Measurements from ENCODE around the gene RAB21.

DNA sequence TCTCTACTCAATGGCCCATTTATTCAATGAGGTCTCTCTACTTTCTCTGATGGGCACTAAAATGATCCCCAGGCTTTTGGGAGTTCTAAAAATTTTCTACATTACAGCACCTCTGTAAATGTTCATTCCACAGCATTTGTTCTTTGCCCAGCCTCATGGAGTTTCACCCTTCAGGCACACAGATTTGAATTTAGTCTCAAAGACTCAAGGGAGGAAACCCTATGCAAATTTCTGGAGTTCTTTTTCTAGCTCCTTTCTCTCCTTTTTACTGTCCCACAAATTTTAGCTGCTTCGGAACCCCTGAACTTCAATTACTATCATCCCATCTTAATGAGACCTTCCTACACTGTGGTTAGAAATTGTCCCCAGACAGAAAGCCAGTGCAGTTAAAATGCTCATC, 17.5 kb upstream of the RAB21 start:
- TF ChIP-seq, protein P1, sequence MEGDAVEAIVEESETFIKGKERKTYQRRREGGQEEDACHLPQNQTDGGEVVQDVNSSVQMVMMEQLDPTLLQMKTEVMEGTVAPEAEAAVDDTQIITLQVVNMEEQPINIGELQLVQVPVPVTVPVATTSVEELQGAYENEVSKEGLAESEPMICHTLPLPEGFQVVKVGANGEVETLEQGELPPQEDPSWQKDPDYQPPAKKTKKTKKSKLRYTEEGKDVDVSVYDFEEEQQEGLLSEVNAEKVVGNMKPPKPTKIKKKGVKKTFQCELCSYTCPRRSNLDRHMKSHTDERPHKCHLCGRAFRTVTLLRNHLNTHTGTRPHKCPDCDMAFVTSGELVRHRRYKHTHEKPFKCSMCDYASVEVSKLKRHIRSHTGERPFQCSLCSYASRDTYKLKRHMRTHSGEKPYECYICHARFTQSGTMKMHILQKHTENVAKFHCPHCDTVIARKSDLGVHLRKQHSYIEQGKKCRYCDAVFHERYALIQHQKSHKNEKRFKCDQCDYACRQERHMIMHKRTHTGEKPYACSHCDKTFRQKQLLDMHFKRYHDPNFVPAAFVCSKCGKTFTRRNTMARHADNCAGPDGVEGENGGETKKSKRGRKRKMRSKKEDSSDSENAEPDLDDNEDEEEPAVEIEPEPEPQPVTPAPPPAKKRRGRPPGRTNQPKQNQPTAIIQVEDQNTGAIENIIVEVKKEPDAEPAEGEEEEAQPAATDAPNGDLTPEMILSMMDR (IDR thresholded peaks at IDR 0.05): no peak
- TF ChIP-seq POLR2A (IDR thresholded peaks at IDR 0.05): no peak

Measured in sigmoid colon (tissue), 3 donors.